OCI-LY7 (cell line): ENCODE results near the gene DNM3. TPM values are rescaled to one million over a fixed set of nuclear protein-coding genes. Genes with fewer than 3 reads are reported as not detected.

ENCODE experiments used
- BruUV-seq: library from RNA; stranded (reverse); fragments of 400-500 nt; replicated peaks from 2 replicates; lab custom pipeline; 2021; lab: Mats Ljungman, UMichigan
- CTCF ChIA-PET: fragments of 300-600 bp; sonication (Branson Sonifier 250); formaldehyde crosslinking; loops from one replicate; lab custom pipeline; 2022; ENCODE audit warnings: antibody characterized with exemption; ENCODE audit not compliant: unreplicated experiment; lab: Charles Lee
- POLR2A ChIA-PET: fragments of 300-600 bp; sonication (Branson Sonifier 250); formaldehyde crosslinking; loops from one replicate; lab custom pipeline; 2022; ENCODE audit warnings: antibody characterized with exemption; lab: Charles Lee
- DNase-seq: peaks from one replicate; pipeline ENCODE4 v3.0.0-alpha.2; 2015; ENCODE audit warnings: low spot score
- H2AFZ ChIP-seq: fragments of 200-600 bp; sonication (generic), shearing (Covaris generic); 2 replicates; pipeline ENCODE4 v1.6.1; 2014; ENCODE audit warnings: mild to moderate bottlenecking, antibody characterized with exemption, low read length, moderate library complexity
- H3K27ac ChIP-seq: fragments of 200-600 bp; sonication (generic); 2 replicates; pipeline ENCODE4 v1.5.1; 2014; ENCODE audit warnings: mixed run types, low read depth, mild to moderate bottlenecking, moderate library complexity, low read length, inconsistent platforms; ENCODE audit not compliant: poor library complexity, severe bottlenecking
- H3K36me3 ChIP-seq: fragments of 200-600 bp; sonication (generic); 2 replicates; pipeline ENCODE4 v1.6.1; 2014; ENCODE audit warnings: mild to moderate bottlenecking, antibody characterized with exemption, low read length, moderate library complexity, mixed read lengths; ENCODE audit not compliant: insufficient read depth
- H3K4me1 ChIP-seq: fragments of 200-600 bp; sonication (generic); 2 replicates; pipeline ENCODE4 v1.5.1; 2014; ENCODE audit warnings: mild to moderate bottlenecking, low read length; ENCODE audit not compliant: insufficient read depth, poor library complexity, severe bottlenecking
- H3K4me2 ChIP-seq: fragments of 200-600 bp; sonication (generic); 2 replicates; pipeline ENCODE4 v1.6.1; 2014; ENCODE audit warnings: mild to moderate bottlenecking, low read length
- H3K4me3 ChIP-seq: fragments of 200-600 bp; sonication (generic); 2 replicates; pipeline ENCODE4 v1.5.1; 2014; ENCODE audit warnings: mild to moderate bottlenecking, low read depth, low read length; ENCODE audit not compliant: poor library complexity, severe bottlenecking
- H3K79me2 ChIP-seq: fragments of 200-600 bp; sonication (generic); 2 replicates; pipeline ENCODE4 v1.6.1; 2016; ENCODE audit warnings: low read depth, mild to moderate bottlenecking, low read length, moderate library complexity, mixed read lengths; ENCODE audit not compliant: insufficient read depth
- H3K9me2 ChIP-seq: fragments of 200-600 bp; sonication (generic); 2 replicates; pipeline ENCODE4 v1.6.1; 2016; ENCODE audit warnings: mild to moderate bottlenecking, low read length, mixed read lengths; ENCODE audit not compliant: insufficient read depth
- H3K9me3 ChIP-seq: fragments of 200-600 bp; sonication (generic); 2 replicates; pipeline ENCODE4 v1.6.1; 2014; ENCODE audit warnings: mild to moderate bottlenecking, mixed run types, low read length, mixed read lengths
- H4K20me1 ChIP-seq: fragments of 200-600 bp; sonication (generic); 2 replicates; pipeline ENCODE4 v1.6.1; 2014; ENCODE audit warnings: mild to moderate bottlenecking, antibody characterized with exemption, low read length, moderate library complexity, mixed read lengths; ENCODE audit not compliant: insufficient read depth
- CTCF ChIP-seq: fragments of 200-600 bp; sonication (generic); conservative IDR thresholded peaks from 2 replicates; pipeline ENCODE4 v1.5.1; 2014; ENCODE audit warnings: mild to moderate bottlenecking, antibody characterized with exemption, low read length, moderate library complexity, mixed read lengths
- EZH2phosphoT487 ChIP-seq: fragments of 200-600 bp; sonication (generic); IDR thresholded peaks from 2 replicates; pipeline ENCODE4 v1.6.1; 2018; ENCODE audit warnings: low read depth, borderline replicate concordance, mild to moderate bottlenecking, mixed run types, antibody characterized with exemption, low read length, moderate library complexity, mixed read lengths
- intact Hi-C: fragments of 100-400 bp; cut with micrococcal nuclease; formaldehyde crosslinking; loops from one replicate; pipeline ENCODE4 v1.10.0; 2022; ENCODE audit not compliant: unreplicated experiment
- total RNA-seq, 2 experiments: library from RNA; depleted of rRNA in 1 of 2; stranded (reverse); fragments of >200 nt in 1 of 2; shearing (Covaris generic) in 1 of 2; gene quantifications; 2 replicates each; pipeline ENCODE4 v1.2.3, GENCODE V29; 2014 to 2022

Gene DNM3
- total RNA-seq, 2 experiments from 2014 or later = 0.47 to 0.61 TPM

GRCh38 chr1:172208635-172209034, 367.3 kb downstream of the DNM3 start:
- ChIA-PET CTCF (no interaction called here), POLR2A (no interaction called here)
- no peaks in the 10 kb centered on the region; the same call in 1 of the 2 replicates for H3K9me2 ChIP-seq
- TF ChIP-seq CTCF (no peak), EZH2phosphoT487 (no peak)
- H2AFZ ChIP-seq = no peak overlapping the region
- no peaks in the 10 kb centered on the region for H3K36me3 ChIP-seq
- H3K4me2 ChIP-seq = no peak overlapping the region
- no peaks in the 10 kb centered on the region for H3K9me3 ChIP-seq
- H3K4me3 ChIP-seq = no peak overlapping the region
- no peaks in the 10 kb centered on the region for H3K4me1 ChIP-seq
- no TSS peak for BruUV-seq
- no peak for DNase-seq
- H3K79me2 ChIP-seq = no peaks in the 10 kb centered on the region
- no peak overlapping the region for H3K27ac ChIP-seq
- no peaks in the 10 kb centered on the region for H4K20me1 ChIP-seq
- intact Hi-C loops = no loop called here

GRCh38 chr1:172211221-172211620, 369.9 kb downstream of the DNM3 start:
- Histone ChIP-seq H3K4me2 (no peak overlapping the region), H4K20me1 (no peaks in the 10 kb centered on the region), H3K4me1 (no peaks in the 10 kb centered on the region), H2AFZ (no peak overlapping the region), H3K27ac (no peak overlapping the region), H3K9me2 (no peaks in the 10 kb centered on the region), H3K36me3 (no peaks in the 10 kb centered on the region), H3K9me3 (no peaks in the 10 kb centered on the region), H3K4me3 (no peak overlapping the region), H3K79me2 (no peaks in the 10 kb centered on the region)
- intact Hi-C loops = no loop called here
- TF ChIP-seq EZH2phosphoT487 = no peak
- no peak for TF ChIP-seq CTCF
- DNase-seq = no peak
- POLR2A ChIA-PET = no interaction called here
- no TSS peak for BruUV-seq
- CTCF ChIA-PET = no interaction called here

GRCh38 chr1:172212124-172212523, 370.8 kb downstream of the DNM3 start:
- POLR2A ChIA-PET = interaction anchor here (0.6 kb wide), 1 partner anchor 1015 kb away, joined by 3 read pairs; no protein-coding TSS in a partner anchor
- intact Hi-C loops = no loop called here
- no peak overlapping the region for H3K27ac ChIP-seq
- no peaks in the 10 kb centered on the region for H3K36me3 ChIP-seq
- no peak for DNase-seq
- no peaks in the 10 kb centered on the region for H4K20me1 ChIP-seq
- no peaks in the 10 kb centered on the region for H3K9me2 ChIP-seq
- no TSS peak for BruUV-seq
- TF ChIP-seq CTCF = no peak
- H3K79me2 ChIP-seq = no peaks in the 10 kb centered on the region
- CTCF ChIA-PET = no interaction called here
- H3K4me3 ChIP-seq = no peak overlapping the region
- no peaks in the 10 kb centered on the region for H3K9me3 ChIP-seq
- H3K4me2 ChIP-seq = no peak overlapping the region
- H2AFZ ChIP-seq = no peak overlapping the region
- no peaks in the 10 kb centered on the region for H3K4me1 ChIP-seq
